Mammary epithelial cell (primary cell): ENCODE results near the gene GRIN2C.

Source experiments
- CTCF ChIP-seq, 2 donors: IDR thresholded peaks in 1 of 2; conservative IDR thresholded peaks in 1 of 2; 2 replicates each; pipeline ENCODE4 v1.5.1; 2011 to 2012; ENCODE audit warnings: inconsistent platforms in 2 of 2, low read length in 2 of 2, mild to moderate bottlenecking in 2 of 2, control low read depth in 1 of 2, low read depth in 1 of 2; ENCODE audit not compliant: insufficient read depth in 1 of 2; ENCODE audit errors: extremely low read depth in 1 of 2
- EZH2 ChIP-seq: IDR thresholded peaks from 2 replicates; pipeline ENCODE4 v1.6.1; 2012; ENCODE audit warnings: low read length, inconsistent platforms, borderline replicate concordance

GRCh38 chr17:74850310-74850709 lies 9.4 kb downstream of the GRIN2C start:
- TF ChIP-seq CTCF (conservative IDR thresholded peaks at IDR 0.05 in 1 of 2, IDR thresholded peaks at IDR 0.05 in 1 of 2; ENCODE audit: extremely low read depth in 1 of 2, insufficient read depth in 1 of 2, low read depth in 1 of 2, low read length in 2 of 2), result no peak
- TF ChIP-seq EZH2, result no peak
